ENCODE measurements around the gene FAM20B. TPM values are rescaled to one million over a fixed set of nuclear protein-coding genes. Genes with fewer than 3 reads are reported as not detected.

Gene FAM20B
- total RNA-seq, 1 donor from 2014 or later: 40.4 TPM

- Mint-ChIP-seq H3K27ac (peak overlapping the region; percentile 94), H3K4me3 (peak overlapping the region; percentile 95), H3K9me3 (no peaks in the 10 kb centered on the region), H3K27me3 (no peaks in the 10 kb centered on the region), H3K4me1 (peaks cover 25% of the 10 kb centered on the region), H3K36me3 (ENCODE audit: low read depth) (peaks cover 13% of the 10 kb centered on the region)
- DNase-seq: peak; percentile 81
- intact Hi-C loops (cut with micrococcal nuclease): loop anchor here (1.0 to 5.0 kb wide), 6 partner anchors 47 to 800 kb away; partner anchors contain the start of genes RALGPS2 and TOR1AIP1
Observed at GRCh38 chr1:179082333-179082998, 56.8 kb downstream of the FAM20B start.

DNA sequence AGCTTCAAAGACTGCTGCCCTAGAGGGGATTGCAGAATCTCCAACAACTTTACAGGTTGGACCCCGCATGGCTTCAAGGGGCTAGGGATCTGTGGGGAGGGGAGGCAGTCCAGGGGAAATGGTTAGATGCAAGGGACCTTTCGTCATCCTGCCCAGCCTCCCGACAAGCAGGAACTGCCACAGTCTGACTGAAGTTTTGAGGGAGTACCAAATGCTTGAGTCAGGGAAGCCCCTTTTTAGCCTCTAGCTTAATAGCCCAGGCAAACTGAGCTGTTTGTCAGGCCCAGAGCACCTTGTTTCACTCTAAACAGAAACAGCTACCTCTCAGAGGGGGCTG, 57.3 kb downstream of the FAM20B start:
- intact Hi-C loops (cut with micrococcal nuclease): loop anchor here (1.0 to 5.0 kb wide), 6 partner anchors 46 to 799 kb away; partner anchors contain the start of genes RALGPS2 and TOR1AIP1
- DNase-seq: no peak
- Mint-ChIP-seq H3K4me3 (peak overlapping the region; percentile 95), H3K9me3 (no peaks in the 10 kb centered on the region), H3K4me1 (peaks cover 25% of the 10 kb centered on the region), H3K27me3 (no peaks in the 10 kb centered on the region), H3K27ac (peak overlapping the region; percentile 94), H3K36me3 (ENCODE audit: low read depth) (peaks cover 13% of the 10 kb centered on the region)

DNA sequence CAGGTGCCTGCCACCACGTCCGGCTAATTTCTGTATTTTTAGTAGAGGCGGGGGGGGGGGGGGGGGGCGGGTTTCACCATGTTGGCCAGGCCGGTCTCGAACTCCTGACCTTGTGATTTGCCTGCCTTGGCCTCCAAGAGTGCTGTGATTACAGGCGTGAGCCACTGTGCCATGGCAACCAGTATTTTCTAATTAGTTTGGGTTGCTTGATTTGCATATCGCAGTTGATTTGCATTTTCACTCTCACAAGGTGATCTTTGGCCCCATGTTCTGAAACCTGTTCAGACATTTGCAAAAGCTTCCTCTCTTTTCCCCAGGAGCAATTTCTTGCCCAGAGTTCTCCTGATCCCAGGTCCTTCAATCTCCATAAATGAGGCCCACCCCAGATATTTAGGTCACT, 57.8 kb downstream of the FAM20B start:
- Mint-ChIP-seq H3K27me3 (no peaks in the 10 kb centered on the region), H3K4me3 (peak overlapping the region; percentile 95), H3K36me3 (ENCODE audit: low read depth) (peaks cover 14% of the 10 kb centered on the region), H3K9me3 (no peaks in the 10 kb centered on the region), H3K4me1 (peaks cover 25% of the 10 kb centered on the region), H3K27ac (peak overlapping the region; percentile 74)
- no peak for DNase-seq
- intact Hi-C loops (cut with micrococcal nuclease): loop anchor here (2.0 to 5.0 kb wide), 4 partner anchors 59 to 799 kb away; partner anchors contain the start of genes RALGPS2 and TOR1AIP1

DNA sequence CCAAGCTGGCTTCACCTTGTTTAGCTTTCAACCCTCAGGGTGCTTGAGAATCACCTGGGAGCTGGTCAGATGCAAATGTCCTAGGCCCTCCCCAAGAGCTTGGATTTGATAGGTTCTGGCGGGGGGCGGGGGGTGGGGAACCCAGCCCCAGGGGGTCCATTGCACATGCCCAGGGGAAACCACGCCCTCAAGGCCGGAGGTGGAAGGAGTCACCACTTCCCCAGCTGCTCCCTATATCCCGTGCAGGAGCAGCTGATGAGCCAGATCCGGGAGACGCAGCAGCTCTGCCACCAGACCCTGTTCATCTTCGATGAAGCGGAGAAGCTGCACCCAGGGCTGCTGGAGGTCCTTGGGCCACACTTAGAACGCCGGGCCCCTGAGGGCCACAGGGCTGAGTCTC, 62.0 kb downstream of the FAM20B start:
- Mint-ChIP-seq H3K4me3 (no peak overlapping the region), H3K4me1 (peaks cover 10% of the 10 kb centered on the region), H3K36me3 (ENCODE audit: low read depth) (peaks cover 33% of the 10 kb centered on the region), H3K9me3 (no peaks in the 10 kb centered on the region), H3K27me3 (no peaks in the 10 kb centered on the region), H3K27ac (no peak overlapping the region)
- no peak for DNase-seq
- intact Hi-C loops (cut with micrococcal nuclease): no loop called here

GRCh38 chr1:179089827-179090482, 64.3 kb downstream of the FAM20B start:
- intact Hi-C loops (cut with micrococcal nuclease): no loop called here
- H3K27ac Mint-ChIP-seq: no peak overlapping the region
- H3K27me3 Mint-ChIP-seq: no peaks in the 10 kb centered on the region
- peaks cover 3% of the 10 kb centered on the region for H3K4me1 Mint-ChIP-seq
- DNase-seq: no peak
- H3K9me3 Mint-ChIP-seq: no peaks in the 10 kb centered on the region
- no peak overlapping the region for H3K4me3 Mint-ChIP-seq
- H3K36me3 Mint-ChIP-seq (ENCODE audit: low read depth): peaks cover 48% of the 10 kb centered on the region

DNA sequence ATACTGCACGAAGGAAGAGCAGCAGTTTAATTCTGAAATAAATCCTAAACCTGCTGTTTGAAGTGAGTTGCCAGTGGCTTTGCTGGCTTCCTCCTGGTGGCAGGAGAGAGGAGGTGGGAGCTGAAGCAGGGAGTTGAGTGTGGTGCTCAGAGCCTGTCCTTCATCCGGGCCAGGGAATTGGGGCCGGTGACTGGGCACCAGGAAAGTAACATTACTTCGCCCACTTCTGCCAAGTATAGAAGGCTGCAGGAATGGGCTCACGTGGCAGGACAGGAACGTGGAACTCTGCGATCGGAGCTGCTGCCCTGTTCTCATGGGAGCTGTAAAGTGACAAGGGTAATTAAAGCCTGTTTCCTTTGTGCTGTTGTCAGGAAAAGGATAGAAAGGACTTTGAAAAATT, 64.8 kb downstream of the FAM20B start:
- Mint-ChIP-seq H3K27ac (no peak overlapping the region), H3K4me1 (peaks cover 3% of the 10 kb centered on the region), H3K4me3 (no peak overlapping the region), H3K9me3 (no peaks in the 10 kb centered on the region), H3K36me3 (ENCODE audit: low read depth) (peaks cover 47% of the 10 kb centered on the region), H3K27me3 (no peaks in the 10 kb centered on the region)
- DNase-seq: no peak
- intact Hi-C loops (cut with micrococcal nuclease): no loop called here

GRCh38 chr1:179090923-179091322, 65.2 kb downstream of the FAM20B start:
- DNase-seq: no peak
- peak overlapping the region; percentile 43 for H3K27ac Mint-ChIP-seq
- peaks cover 3% of the 10 kb centered on the region for H3K4me1 Mint-ChIP-seq
- no peaks in the 10 kb centered on the region for H3K9me3 Mint-ChIP-seq
- intact Hi-C loops (cut with micrococcal nuclease): no loop called here
- no peaks in the 10 kb centered on the region for H3K27me3 Mint-ChIP-seq
- H3K4me3 Mint-ChIP-seq: no peak overlapping the region
- peaks cover 49% of the 10 kb centered on the region for H3K36me3 Mint-ChIP-seq (ENCODE audit: low read depth)

DNA sequence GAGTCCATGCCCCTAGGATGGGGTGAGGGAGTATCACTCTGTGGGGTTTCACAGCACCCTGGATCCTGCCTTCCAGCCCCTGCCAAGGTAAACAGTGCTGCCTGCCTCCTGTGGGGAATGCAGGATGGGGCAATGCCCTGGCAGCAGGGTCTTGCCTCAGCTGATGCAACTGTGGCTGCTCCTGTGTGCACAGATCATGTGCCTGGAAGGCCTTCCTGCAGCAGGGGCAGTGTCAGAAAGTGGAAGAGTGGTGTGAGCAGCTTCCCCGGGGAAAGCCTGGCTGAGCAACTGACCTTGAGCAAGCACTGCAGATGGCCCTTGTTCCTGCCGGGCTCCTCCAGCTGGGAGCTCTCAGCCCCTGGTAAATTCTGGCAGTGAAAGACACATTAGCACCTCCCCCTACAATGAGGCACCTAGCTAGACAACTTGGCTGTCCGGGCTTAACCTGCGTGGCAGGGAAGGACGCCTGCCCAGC, 66.0 kb downstream of the FAM20B start:
- H3K9me3 Mint-ChIP-seq: no peaks in the 10 kb centered on the region
- H3K27ac Mint-ChIP-seq: no peak overlapping the region
- intact Hi-C loops (cut with micrococcal nuclease): no loop called here
- H3K36me3 Mint-ChIP-seq (ENCODE audit: low read depth): peaks cover 53% of the 10 kb centered on the region
- H3K27me3 Mint-ChIP-seq: no peaks in the 10 kb centered on the region
- DNase-seq: no peak
- H3K4me1 Mint-ChIP-seq: peaks cover 3% of the 10 kb centered on the region
- H3K4me3 Mint-ChIP-seq: no peak overlapping the region

DNA sequence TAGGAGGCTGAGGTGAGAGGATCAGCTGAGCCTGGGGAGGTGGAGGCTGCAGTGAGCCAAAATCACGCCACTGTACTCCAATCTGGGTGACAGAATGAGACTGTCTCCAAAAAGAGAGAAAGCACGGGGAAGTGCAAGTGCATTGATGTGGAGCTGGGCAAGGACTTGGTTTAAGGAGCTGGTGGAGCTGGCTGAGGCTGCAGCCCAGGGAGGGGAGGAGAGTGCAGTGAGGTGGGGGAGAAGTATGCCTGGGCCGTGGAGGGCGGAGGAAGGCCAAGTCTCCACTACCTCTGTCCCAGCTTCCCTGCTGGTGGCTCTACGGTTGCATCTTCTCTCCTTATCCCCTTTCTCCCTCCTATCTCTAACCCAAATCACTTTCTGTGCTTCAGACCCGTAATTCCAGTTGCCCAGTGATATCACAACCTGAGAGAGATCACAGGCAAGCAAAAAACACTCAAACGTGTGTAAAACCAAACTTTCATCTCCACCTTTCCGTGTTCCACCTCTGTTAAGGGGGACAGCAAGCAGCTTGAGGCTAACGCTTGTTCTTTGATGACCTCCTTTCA, 67.3 kb downstream of the FAM20B start:
- H3K27ac Mint-ChIP-seq: no peak overlapping the region
- H3K27me3 Mint-ChIP-seq: no peaks in the 10 kb centered on the region

DNA sequence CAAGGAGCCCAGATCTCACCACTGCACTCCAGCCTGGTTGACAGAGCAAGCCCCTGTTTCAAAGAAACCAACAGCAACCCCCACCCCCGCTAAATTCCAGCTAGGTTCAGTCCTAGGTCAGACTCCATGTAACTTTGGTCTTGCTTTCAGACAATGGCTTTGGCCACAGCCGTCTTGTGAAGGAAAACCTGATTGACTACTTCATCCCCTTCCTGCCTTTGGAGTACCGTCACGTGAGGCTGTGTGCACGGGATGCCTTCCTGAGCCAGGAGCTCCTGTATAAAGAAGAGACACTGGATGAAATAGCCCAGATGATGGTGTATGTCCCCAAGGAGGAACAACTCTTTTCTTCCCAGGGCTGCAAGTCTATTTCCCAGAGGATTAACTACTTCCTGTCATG, 69.1 kb downstream of the FAM20B start:
- H3K9me3 Mint-ChIP-seq: no peaks in the 10 kb centered on the region
- H3K36me3 Mint-ChIP-seq (ENCODE audit: low read depth): peaks cover 52% of the 10 kb centered on the region
- H3K27me3 Mint-ChIP-seq: no peaks in the 10 kb centered on the region
- no peak for DNase-seq
- no peak overlapping the region for H3K4me3 Mint-ChIP-seq
- no peak overlapping the region for H3K27ac Mint-ChIP-seq
- intact Hi-C loops (cut with micrococcal nuclease): no loop called here
- H3K4me1 Mint-ChIP-seq: peaks cover 3% of the 10 kb centered on the region

More for the DNA sequence above, 67.3 kb downstream of the FAM20B start:
- intact Hi-C loops (cut with micrococcal nuclease): no loop called here
- no peak for DNase-seq
- H3K4me1 Mint-ChIP-seq: peaks cover 3% of the 10 kb centered on the region
- H3K9me3 Mint-ChIP-seq: no peaks in the 10 kb centered on the region
- H3K4me3 Mint-ChIP-seq: no peak overlapping the region
- H3K36me3 Mint-ChIP-seq (ENCODE audit: low read depth): peaks cover 59% of the 10 kb centered on the region

GRCh38 chr1:179095377-179095776, 69.7 kb downstream of the FAM20B start:
- H3K27me3 Mint-ChIP-seq: no peaks in the 10 kb centered on the region
- peaks cover 3% of the 10 kb centered on the region for H3K4me1 Mint-ChIP-seq
- H3K27ac Mint-ChIP-seq: no peak overlapping the region
- H3K36me3 Mint-ChIP-seq (ENCODE audit: low read depth): peaks cover 50% of the 10 kb centered on the region
- H3K4me3 Mint-ChIP-seq: no peak overlapping the region
- intact Hi-C loops (cut with micrococcal nuclease): no loop called here
- DNase-seq: no peak
- H3K9me3 Mint-ChIP-seq: no peaks in the 10 kb centered on the region

DNA sequence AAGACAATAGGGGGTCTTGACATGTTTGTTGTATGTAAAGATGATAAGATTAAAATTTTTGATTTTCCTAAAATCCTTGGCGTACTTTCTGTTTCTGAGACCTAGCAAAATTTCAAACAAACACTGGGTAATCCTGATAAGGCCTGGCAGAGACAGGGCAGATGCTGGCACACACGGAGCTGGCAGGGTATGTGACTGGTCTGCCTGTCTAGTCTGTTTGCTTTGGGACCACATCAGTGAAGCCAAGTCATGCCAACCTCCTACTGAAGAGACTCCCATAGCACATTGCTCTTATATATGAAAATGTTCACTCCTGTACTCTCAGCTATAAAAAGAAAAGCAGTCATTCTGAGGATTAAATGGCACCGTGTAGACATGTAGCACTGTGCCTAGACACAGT, 70.2 kb downstream of the FAM20B start:
- Mint-ChIP-seq H3K9me3 (no peaks in the 10 kb centered on the region), H3K27me3 (no peaks in the 10 kb centered on the region), H3K4me1 (peaks cover 3% of the 10 kb centered on the region), H3K4me3 (no peak overlapping the region), H3K27ac (no peak overlapping the region), H3K36me3 (ENCODE audit: low read depth) (peaks cover 51% of the 10 kb centered on the region)
- intact Hi-C loops (cut with micrococcal nuclease): no loop called here
- DNase-seq: no peak

- DNase-seq: no peak
- intact Hi-C loops (cut with micrococcal nuclease): no loop called here
- Mint-ChIP-seq H3K4me3 (no peak overlapping the region), H3K4me1 (no peaks in the 10 kb centered on the region), H3K9me3 (no peaks in the 10 kb centered on the region), H3K36me3 (ENCODE audit: low read depth) (peaks cover 24% of the 10 kb centered on the region), H3K27me3 (no peaks in the 10 kb centered on the region), H3K27ac (no peak overlapping the region)
Observed at GRCh38 chr1:179099891-179100290, 74.2 kb downstream of the FAM20B start.

GRCh38 chr1:179101566-179101965, 75.9 kb downstream of the FAM20B start:
- Mint-ChIP-seq H3K9me3 (no peaks in the 10 kb centered on the region), H3K4me1 (no peaks in the 10 kb centered on the region), H3K36me3 (ENCODE audit: low read depth) (peaks cover 14% of the 10 kb centered on the region), H3K27me3 (no peaks in the 10 kb centered on the region), H3K4me3 (no peak overlapping the region), H3K27ac (no peak overlapping the region)
- intact Hi-C loops (cut with micrococcal nuclease): no loop called here
- no peak for DNase-seq

Data from activated CD4-positive, alpha-beta T cell treated with anti-CD3 and anti-CD28 coated beads, Interleukin-2, amount 10 ng/mL, durations not matched to agents 24 days and 14 days (primary cell).